Keratinocyte (primary cell): ENCODE data around the gene CRTC2.

Experiments used
- CTCF ChIP-seq, 3 experiments: IDR thresholded peaks in 1 of 3; conservative IDR thresholded peaks in 1 of 3; optimal IDR thresholded peaks in 1 of 3; 2 replicates in 2 of 3; 3 replicates in 1 of 3; pipeline versions ENCODE3 to v1.5.1; 2011; ENCODE audit warnings: low read length in 3 of 3, mild to moderate bottlenecking in 3 of 3, moderate library complexity in 2 of 3, control low read depth in 1 of 3, inconsistent platforms in 1 of 3; ENCODE audit not compliant: insufficient read depth in 2 of 3; ENCODE audit errors: extremely low read depth in 1 of 3
- EZH2 ChIP-seq: IDR thresholded peaks from one replicate; pipeline ENCODE4 v1.6.1; 2012; ENCODE audit warnings: inconsistent platforms, mild to moderate bottlenecking, low read length, moderate library complexity

DNA sequence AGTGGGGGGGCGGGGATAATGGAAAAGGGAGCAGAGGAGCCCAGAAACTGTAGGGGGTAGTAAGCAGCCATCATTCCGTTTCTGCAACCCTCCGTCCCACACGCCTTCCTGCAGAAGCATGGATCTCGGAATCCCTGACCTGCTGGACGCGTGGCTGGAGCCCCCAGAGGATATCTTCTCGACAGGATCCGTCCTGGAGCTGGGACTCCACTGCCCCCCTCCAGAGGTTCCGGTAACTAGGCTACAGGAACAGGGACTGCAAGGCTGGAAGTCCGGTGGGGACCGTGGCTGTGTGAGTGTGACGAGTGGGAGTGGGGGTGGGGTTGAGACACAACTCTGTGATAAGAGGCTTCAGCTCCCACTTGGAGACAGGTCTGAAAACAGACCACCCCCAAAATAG lies 10.0 kb upstream of the CRTC2 start:
- no peak for TF ChIP-seq EZH2
- no peak for TF ChIP-seq CTCF (optimal IDR thresholded peaks at IDR 0.05 in 1 of 3, IDR thresholded peaks at IDR 0.05 in 1 of 3, conservative IDR thresholded peaks at IDR 0.05 in 1 of 3; ENCODE audit: extremely low read depth in 1 of 3, insufficient read depth in 2 of 3, low read length in 3 of 3)
